OCI-LY7 (cell line): ENCODE measurements around the gene OXLD1. TPM values are rescaled to one million over a fixed set of nuclear protein-coding genes. Genes with fewer than 3 reads are reported as not detected.

Experiments used
- BruUV-seq: library from RNA; stranded (reverse); fragments of 400-500 nt; replicated peaks from 2 replicates; lab custom pipeline; 2021; lab: Mats Ljungman, UMichigan
- CTCF ChIA-PET: fragments of 300-600 bp; sonication (Branson Sonifier 250); formaldehyde crosslinking; loops from one replicate; lab custom pipeline; 2022; ENCODE audit warnings: antibody characterized with exemption; ENCODE audit not compliant: unreplicated experiment; lab: Charles Lee
- POLR2A ChIA-PET: fragments of 300-600 bp; sonication (Branson Sonifier 250); formaldehyde crosslinking; loops from one replicate; lab custom pipeline; 2022; ENCODE audit warnings: antibody characterized with exemption; lab: Charles Lee
- DNase-seq: peaks from one replicate; pipeline ENCODE4 v3.0.0-alpha.2; 2015; ENCODE audit warnings: low spot score
- H2AFZ ChIP-seq: fragments of 200-600 bp; sonication (generic), shearing (Covaris generic); 2 replicates; pipeline ENCODE4 v1.6.1; 2014; ENCODE audit warnings: mild to moderate bottlenecking, antibody characterized with exemption, low read length, moderate library complexity
- H3K27ac ChIP-seq: fragments of 200-600 bp; sonication (generic); 2 replicates; pipeline ENCODE4 v1.5.1; 2014; ENCODE audit warnings: mixed run types, low read depth, mild to moderate bottlenecking, moderate library complexity, low read length, inconsistent platforms; ENCODE audit not compliant: poor library complexity, severe bottlenecking
- H3K36me3 ChIP-seq: fragments of 200-600 bp; sonication (generic); 2 replicates; pipeline ENCODE4 v1.6.1; 2014; ENCODE audit warnings: mild to moderate bottlenecking, antibody characterized with exemption, low read length, moderate library complexity, mixed read lengths; ENCODE audit not compliant: insufficient read depth
- H3K4me1 ChIP-seq: fragments of 200-600 bp; sonication (generic); 2 replicates; pipeline ENCODE4 v1.5.1; 2014; ENCODE audit warnings: mild to moderate bottlenecking, low read length; ENCODE audit not compliant: insufficient read depth, poor library complexity, severe bottlenecking
- H3K4me2 ChIP-seq: fragments of 200-600 bp; sonication (generic); 2 replicates; pipeline ENCODE4 v1.6.1; 2014; ENCODE audit warnings: mild to moderate bottlenecking, low read length
- H3K4me3 ChIP-seq: fragments of 200-600 bp; sonication (generic); 2 replicates; pipeline ENCODE4 v1.5.1; 2014; ENCODE audit warnings: mild to moderate bottlenecking, low read depth, low read length; ENCODE audit not compliant: poor library complexity, severe bottlenecking
- H3K79me2 ChIP-seq: fragments of 200-600 bp; sonication (generic); 2 replicates; pipeline ENCODE4 v1.6.1; 2016; ENCODE audit warnings: low read depth, mild to moderate bottlenecking, low read length, moderate library complexity, mixed read lengths; ENCODE audit not compliant: insufficient read depth
- H3K9me2 ChIP-seq: fragments of 200-600 bp; sonication (generic); 2 replicates; pipeline ENCODE4 v1.6.1; 2016; ENCODE audit warnings: mild to moderate bottlenecking, low read length, mixed read lengths; ENCODE audit not compliant: insufficient read depth
- H3K9me3 ChIP-seq: fragments of 200-600 bp; sonication (generic); 2 replicates; pipeline ENCODE4 v1.6.1; 2014; ENCODE audit warnings: mild to moderate bottlenecking, mixed run types, low read length, mixed read lengths
- H4K20me1 ChIP-seq: fragments of 200-600 bp; sonication (generic); 2 replicates; pipeline ENCODE4 v1.6.1; 2014; ENCODE audit warnings: mild to moderate bottlenecking, antibody characterized with exemption, low read length, moderate library complexity, mixed read lengths; ENCODE audit not compliant: insufficient read depth
- EZH2phosphoT487 ChIP-seq: fragments of 200-600 bp; sonication (generic); IDR thresholded peaks from 2 replicates; pipeline ENCODE4 v1.6.1; 2018; ENCODE audit warnings: low read depth, borderline replicate concordance, mild to moderate bottlenecking, mixed run types, antibody characterized with exemption, low read length, moderate library complexity, mixed read lengths
- intact Hi-C: fragments of 100-400 bp; cut with micrococcal nuclease; formaldehyde crosslinking; loops from one replicate; pipeline ENCODE4 v1.10.0; 2022; ENCODE audit not compliant: unreplicated experiment
- total RNA-seq, 2 experiments: library from RNA; depleted of rRNA in 1 of 2; stranded (reverse); fragments of >200 nt in 1 of 2; shearing (Covaris generic) in 1 of 2; gene quantifications; 2 replicates each; pipeline ENCODE4 v1.2.3, GENCODE V29; 2014 to 2022
- TF ChIP-seq, protein P1 (sequence below): fragments of 200-600 bp; sonication (generic); conservative IDR thresholded peaks from 2 replicates; pipeline ENCODE4 v1.5.1; 2014; ENCODE audit warnings: mild to moderate bottlenecking, antibody characterized with exemption, low read length, moderate library complexity, mixed read lengths

OXLD1 gene
- total RNA-seq, 2 experiments from 2014 or later: 116 to 151 TPM

DNA sequence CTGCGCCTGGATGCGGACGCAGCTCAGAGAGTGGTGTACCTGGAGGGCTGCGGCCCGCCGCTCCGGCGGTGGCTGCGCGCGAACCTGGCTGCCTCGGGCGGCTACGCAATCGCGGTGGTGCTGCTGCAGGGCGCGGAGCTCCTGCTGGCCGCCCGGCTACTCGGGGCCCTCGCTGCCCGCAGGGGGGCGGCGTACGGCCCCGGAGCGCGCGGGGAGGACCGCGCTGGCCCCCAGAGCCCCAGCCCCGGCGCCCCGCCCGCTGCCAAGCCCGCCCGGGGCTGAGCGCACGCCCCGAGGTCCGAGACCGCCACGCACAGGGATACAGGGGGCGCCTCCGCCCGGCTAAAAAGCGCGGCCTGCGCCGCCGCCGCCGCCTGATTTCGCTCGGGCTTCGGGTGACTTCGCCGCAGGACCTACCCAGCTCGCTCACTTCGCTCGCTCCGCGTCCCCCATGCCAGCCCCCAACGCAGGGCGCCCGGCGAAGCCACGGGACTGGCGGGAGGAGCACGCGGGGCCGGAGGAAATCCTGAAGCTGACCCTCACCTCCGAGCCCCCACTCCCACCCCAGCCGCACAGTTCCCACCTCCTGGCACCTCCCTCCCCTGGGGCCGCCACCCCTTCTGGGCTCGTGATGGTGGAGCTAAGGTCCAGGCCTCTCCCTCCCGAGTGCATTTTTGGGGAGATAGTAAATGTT lies 18.2 kb downstream of the OXLD1 start:
- H3K9me2 ChIP-seq: no peaks in the 10 kb centered on the region
- H2AFZ ChIP-seq: no peak overlapping the region
- H3K27ac ChIP-seq: no peak overlapping the region
- POLR2A ChIA-PET: interaction anchor here (0.6 kb wide), 1 partner anchor 16 kb away, joined by 5 read pairs; no protein-coding TSS in a partner anchor
- no peak for DNase-seq
- no peaks in the 10 kb centered on the region for H3K36me3 ChIP-seq
- no TSS peak for BruUV-seq
- CTCF ChIA-PET: no interaction called here
- TF ChIP-seq, protein P1, sequence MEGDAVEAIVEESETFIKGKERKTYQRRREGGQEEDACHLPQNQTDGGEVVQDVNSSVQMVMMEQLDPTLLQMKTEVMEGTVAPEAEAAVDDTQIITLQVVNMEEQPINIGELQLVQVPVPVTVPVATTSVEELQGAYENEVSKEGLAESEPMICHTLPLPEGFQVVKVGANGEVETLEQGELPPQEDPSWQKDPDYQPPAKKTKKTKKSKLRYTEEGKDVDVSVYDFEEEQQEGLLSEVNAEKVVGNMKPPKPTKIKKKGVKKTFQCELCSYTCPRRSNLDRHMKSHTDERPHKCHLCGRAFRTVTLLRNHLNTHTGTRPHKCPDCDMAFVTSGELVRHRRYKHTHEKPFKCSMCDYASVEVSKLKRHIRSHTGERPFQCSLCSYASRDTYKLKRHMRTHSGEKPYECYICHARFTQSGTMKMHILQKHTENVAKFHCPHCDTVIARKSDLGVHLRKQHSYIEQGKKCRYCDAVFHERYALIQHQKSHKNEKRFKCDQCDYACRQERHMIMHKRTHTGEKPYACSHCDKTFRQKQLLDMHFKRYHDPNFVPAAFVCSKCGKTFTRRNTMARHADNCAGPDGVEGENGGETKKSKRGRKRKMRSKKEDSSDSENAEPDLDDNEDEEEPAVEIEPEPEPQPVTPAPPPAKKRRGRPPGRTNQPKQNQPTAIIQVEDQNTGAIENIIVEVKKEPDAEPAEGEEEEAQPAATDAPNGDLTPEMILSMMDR: no peak
- no peak for TF ChIP-seq EZH2phosphoT487
- intact Hi-C loops: no loop called here
- H4K20me1 ChIP-seq: no peaks in the 10 kb centered on the region
- no peak overlapping the region for H3K4me2 ChIP-seq
- no peaks in the 10 kb centered on the region for H3K9me3 ChIP-seq
- peaks cover 5% of the 10 kb centered on the region for H3K4me1 ChIP-seq
- H3K79me2 ChIP-seq: no peaks in the 10 kb centered on the region
- no peak overlapping the region for H3K4me3 ChIP-seq

DNA sequence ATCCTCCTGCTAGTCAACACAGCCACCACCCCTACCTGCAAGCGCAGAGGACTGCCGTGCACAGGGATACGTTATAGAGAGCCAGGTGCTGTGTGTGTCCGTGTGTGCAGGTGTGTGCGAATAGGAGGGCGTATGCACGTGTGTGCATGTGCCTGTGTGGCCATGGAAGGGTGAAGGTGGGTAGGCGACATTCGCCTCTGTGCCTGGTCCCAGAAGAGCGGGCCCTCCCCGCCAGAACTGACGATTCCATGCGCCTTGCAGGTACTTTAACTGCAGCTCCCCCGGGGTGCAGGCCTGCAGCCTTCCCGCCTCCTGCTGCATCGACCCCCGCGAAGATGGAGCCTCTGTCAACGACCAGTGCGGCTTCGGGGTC lies 18.8 kb downstream of the OXLD1 start:
- Histone ChIP-seq H3K27ac (no peak overlapping the region), H3K36me3 (no peaks in the 10 kb centered on the region), H3K9me2 (no peaks in the 10 kb centered on the region), H3K4me2 (no peak overlapping the region), H3K4me3 (no peak overlapping the region), H3K4me1 (no peaks in the 10 kb centered on the region), H3K9me3 (no peaks in the 10 kb centered on the region), H4K20me1 (no peaks in the 10 kb centered on the region), H2AFZ (no peak overlapping the region), H3K79me2 (no peaks in the 10 kb centered on the region)
- ChIA-PET POLR2A (no interaction called here), CTCF (no interaction called here)
- no peak for TF ChIP-seq EZH2phosphoT487
- TF ChIP-seq, protein P1: no peak
- intact Hi-C loops: no loop called here
- no TSS peak for BruUV-seq
- no peak for DNase-seq

DNA sequence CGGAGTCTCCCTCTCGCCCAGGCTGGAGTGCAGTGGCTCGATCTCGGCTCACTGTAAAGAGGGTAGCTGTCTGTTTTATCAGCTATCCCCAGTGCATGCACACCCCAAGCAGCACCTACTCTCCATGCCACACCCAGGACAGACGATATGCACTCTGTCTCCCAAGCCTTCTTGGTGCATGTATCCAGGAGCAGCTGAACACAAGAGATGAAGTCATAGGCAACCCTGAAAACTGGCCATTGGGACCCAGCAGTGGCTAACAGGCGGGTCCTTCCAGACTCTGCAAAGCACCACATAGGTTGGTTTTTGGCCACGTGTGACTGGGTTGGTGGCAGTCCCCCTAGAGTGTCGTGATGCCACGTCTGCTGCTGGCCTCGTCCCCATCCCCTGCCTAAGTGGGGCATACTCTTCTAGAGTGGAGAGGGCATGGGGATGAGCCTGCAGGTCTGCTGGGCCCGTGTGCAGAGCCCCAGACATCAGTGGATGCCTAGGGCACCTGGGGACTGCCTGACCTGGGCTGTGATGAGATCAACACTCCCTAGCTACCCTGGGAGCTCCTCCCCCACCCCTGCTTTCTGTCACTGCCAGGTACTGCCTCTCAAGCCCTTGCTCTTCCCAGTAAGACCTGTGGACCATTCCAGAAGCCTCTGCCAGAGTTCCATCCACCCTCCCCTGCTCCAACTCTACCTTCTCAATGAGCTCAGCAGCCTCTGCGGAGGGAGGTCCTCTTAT lies 19.4 kb downstream of the OXLD1 start:
- H3K4me1 ChIP-seq: no peaks in the 10 kb centered on the region
- H3K79me2 ChIP-seq: no peaks in the 10 kb centered on the region
- no peaks in the 10 kb centered on the region for H3K9me3 ChIP-seq
- CTCF ChIA-PET: no interaction called here
- H3K4me2 ChIP-seq: no peak overlapping the region
- DNase-seq: no peak
- H3K36me3 ChIP-seq: no peaks in the 10 kb centered on the region
- H3K27ac ChIP-seq: no peak overlapping the region
- intact Hi-C loops: no loop called here
- H2AFZ ChIP-seq: no peak overlapping the region
- no peaks in the 10 kb centered on the region for H4K20me1 ChIP-seq
- no peak overlapping the region for H3K4me3 ChIP-seq
- H3K9me2 ChIP-seq: no peaks in the 10 kb centered on the region
- no peak for TF ChIP-seq EZH2phosphoT487
- TF ChIP-seq, protein P1: no peak
- POLR2A ChIA-PET: interaction anchor here (0.6 kb wide), 1 partner anchor 33 kb away, joined by 3 read pairs; no protein-coding TSS in a partner anchor
- no TSS peak for BruUV-seq
